ENCODE data around the gene COMMD1. TPM values are rescaled to one million over a fixed set of nuclear protein-coding genes. Genes with fewer than 3 reads are reported as not detected.
"Not testable (repeated sequence)": the region's sequence is repeated elsewhere in the genome, so short reads cannot be mapped to it uniquely, and the experiment has no call there.

Gene COMMD1
- total RNA-seq, 1 donor from 2014 or later = 43.6 TPM

DNA sequence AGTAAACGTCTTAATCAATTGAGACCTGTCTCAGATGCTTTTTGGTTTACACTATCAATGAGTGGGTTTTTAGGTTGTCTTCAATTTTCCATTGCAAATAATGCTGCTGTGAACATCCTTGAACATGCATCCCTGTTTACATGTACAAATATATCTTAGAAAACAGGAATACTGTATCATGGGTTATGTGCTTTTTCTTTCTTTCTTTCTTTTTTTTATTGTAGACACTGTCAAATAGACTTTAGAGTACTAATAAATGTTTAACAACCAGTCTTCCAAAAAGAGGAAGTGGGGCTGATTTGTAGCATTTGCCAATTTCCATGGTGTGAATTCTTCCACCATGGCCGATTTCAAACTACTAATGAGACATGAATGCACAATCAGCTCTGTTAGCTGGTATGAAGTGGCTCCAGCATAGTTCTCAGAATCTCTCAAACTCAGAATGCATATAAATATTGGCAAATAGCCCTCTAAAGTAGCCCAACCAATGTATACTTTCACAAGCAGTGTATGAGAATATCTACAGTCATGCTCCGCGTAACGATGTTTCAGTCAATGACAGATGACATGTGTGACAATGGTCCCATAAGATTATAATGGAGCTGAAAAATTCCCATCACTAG, 240.1 kb downstream of the COMMD1 start:
- H3K9me3 Mint-ChIP-seq = no peaks in the 10 kb centered on the region

GRCh38 chr2:62146790-62147189, 241.3 kb downstream of the COMMD1 start:
- H3K4me3 Mint-ChIP-seq; H3K27ac Mint-ChIP-seq; H3K27me3 Mint-ChIP-seq; H3K9me3 Mint-ChIP-seq; H3K36me3 Mint-ChIP-seq; DNase-seq (ENCODE audit: extremely low spot score, unreplicated experiment): not testable (repeated sequence)
- H3K4me1 Mint-ChIP-seq (ENCODE audit: unreplicated experiment) = peaks cover 11% of the 10 kb centered on the region

More for the DNA sequence above, 240.1 kb downstream of the COMMD1 start:
- DNase-seq (ENCODE audit: extremely low spot score, unreplicated experiment) = no peak
- peaks cover 4% of the 10 kb centered on the region for H3K4me1 Mint-ChIP-seq (ENCODE audit: unreplicated experiment)
- no peaks in the 10 kb centered on the region for H3K27me3 Mint-ChIP-seq
- H3K27ac Mint-ChIP-seq = no peak overlapping the region
- H3K36me3 Mint-ChIP-seq = peaks cover 3% of the 10 kb centered on the region
- TF ChIP-seq CTCF (conservative IDR thresholded peaks at IDR 0.05) = no peak
- H3K4me3 Mint-ChIP-seq = no peak overlapping the region

DNA sequence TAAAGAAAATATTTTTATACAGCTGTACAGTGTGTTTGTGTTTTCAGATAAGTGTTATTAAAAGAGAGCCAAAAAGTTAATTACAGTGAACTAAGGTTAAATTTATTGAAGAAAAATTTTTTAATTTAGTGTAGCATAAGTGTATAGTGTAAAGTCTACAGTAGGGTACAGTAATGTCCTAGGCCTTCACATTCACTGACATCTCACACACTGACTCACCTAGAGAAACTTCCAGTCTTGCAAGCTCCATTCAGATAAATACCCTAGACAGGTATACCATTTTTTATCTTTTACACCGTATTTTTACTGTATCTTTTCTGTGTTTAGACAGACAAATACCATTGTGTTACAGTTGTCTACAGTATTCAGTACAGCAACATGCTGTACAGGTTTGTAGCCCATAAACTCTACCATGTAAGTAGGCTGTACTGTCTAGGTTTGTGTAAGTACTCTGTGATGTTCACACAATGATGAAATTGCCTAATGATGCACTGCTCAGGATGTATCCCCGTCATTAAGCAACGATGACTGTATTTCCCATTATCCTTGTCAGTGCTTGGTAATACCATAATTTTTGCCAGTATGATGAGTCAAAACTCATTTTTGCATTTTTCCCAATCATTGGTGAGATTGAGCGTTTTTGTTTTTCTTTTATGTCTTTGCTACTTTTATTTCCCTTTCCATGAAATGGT, 242.3 kb downstream of the COMMD1 start:
- no peak for DNase-seq (ENCODE audit: extremely low spot score, unreplicated experiment)
- H3K4me3 Mint-ChIP-seq = no peak overlapping the region

GRCh38 chr2:62149708-62150107, 244.2 kb downstream of the COMMD1 start:
- peaks cover 11% of the 10 kb centered on the region for H3K4me1 Mint-ChIP-seq (ENCODE audit: unreplicated experiment)
- no peak for DNase-seq (ENCODE audit: extremely low spot score, unreplicated experiment)

More for the DNA sequence above, 242.3 kb downstream of the COMMD1 start:
- Mint-ChIP-seq H3K36me3 (peaks cover 3% of the 10 kb centered on the region), H3K4me1 (ENCODE audit: unreplicated experiment) (peaks cover 11% of the 10 kb centered on the region), H3K27ac (no peak overlapping the region), H3K27me3 (no peaks in the 10 kb centered on the region), H3K9me3 (no peaks in the 10 kb centered on the region)
- no peak for TF ChIP-seq CTCF (conservative IDR thresholded peaks at IDR 0.05)

DNA sequence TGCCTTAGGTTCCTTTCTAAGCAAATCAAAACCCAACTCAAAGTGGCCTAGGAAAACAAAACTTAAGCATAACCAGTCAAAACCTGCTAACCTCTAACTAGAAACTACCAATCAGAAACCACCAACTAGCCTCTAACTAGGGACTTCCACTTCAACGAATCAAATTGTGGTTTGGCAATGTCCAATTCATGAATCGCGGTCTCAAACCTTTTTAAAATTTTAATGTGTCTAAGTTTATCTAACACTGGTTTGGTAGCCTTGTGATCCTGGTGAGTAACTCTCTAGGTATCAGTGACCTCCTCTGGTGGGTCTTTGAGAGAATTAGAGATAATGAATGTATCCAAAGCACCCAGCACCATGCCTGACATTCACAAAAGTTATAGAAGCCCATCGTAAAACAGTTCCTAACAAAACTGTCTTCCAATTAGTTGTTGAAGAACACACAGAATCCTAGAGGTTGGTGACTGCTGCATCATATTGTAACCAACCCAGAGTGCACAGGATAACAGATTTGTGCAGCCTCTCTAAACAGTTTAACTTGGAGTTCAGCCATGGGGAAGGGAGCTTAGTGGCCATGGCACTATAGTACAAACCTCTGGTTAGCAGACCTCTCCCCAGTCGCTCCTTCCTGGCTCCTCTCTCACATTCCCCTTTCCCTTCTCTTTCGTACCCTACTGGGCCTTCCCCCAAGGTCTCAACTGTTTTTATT, 245.3 kb downstream of the COMMD1 start:
- no peak for DNase-seq (ENCODE audit: extremely low spot score, unreplicated experiment)
- no peak for TF ChIP-seq CTCF (conservative IDR thresholded peaks at IDR 0.05)
- Mint-ChIP-seq H3K9me3 (no peaks in the 10 kb centered on the region), H3K36me3 (peaks cover 3% of the 10 kb centered on the region), H3K27me3 (no peaks in the 10 kb centered on the region), H3K27ac (no peak overlapping the region), H3K4me1 (ENCODE audit: unreplicated experiment) (peaks cover 11% of the 10 kb centered on the region), H3K4me3 (no peak overlapping the region)

More at GRCh38 chr2:62149708-62150107, 244.2 kb downstream of the COMMD1 start:
- Mint-ChIP-seq H3K27me3 (no peaks in the 10 kb centered on the region), H3K27ac (no peak overlapping the region), H3K4me3 (no peak overlapping the region), H3K9me3 (no peaks in the 10 kb centered on the region), H3K36me3 (peaks cover 3% of the 10 kb centered on the region)
- TF ChIP-seq CTCF (conservative IDR thresholded peaks at IDR 0.05) = no peak

- no peaks in the 10 kb centered on the region for H3K27me3 Mint-ChIP-seq
- no peak overlapping the region for H3K4me3 Mint-ChIP-seq
- no peak overlapping the region for H3K27ac Mint-ChIP-seq
- no peaks in the 10 kb centered on the region for H3K9me3 Mint-ChIP-seq
- H3K4me1 Mint-ChIP-seq (ENCODE audit: unreplicated experiment) = peaks cover 11% of the 10 kb centered on the region
- TF ChIP-seq CTCF (conservative IDR thresholded peaks at IDR 0.05) = no peak
- H3K36me3 Mint-ChIP-seq = peaks cover 3% of the 10 kb centered on the region
- no peak for DNase-seq (ENCODE audit: extremely low spot score, unreplicated experiment)
These were observed 245.8 kb downstream of the COMMD1 start for GRCh38 chr2:62151306-62151638.

Data from type B pancreatic cell (in vitro differentiated cells).